ENCODE results near the gene ATG5. TPM values are rescaled to one million over a fixed set of nuclear protein-coding genes. Genes with fewer than 3 reads are reported as not detected.

The ATG5 gene
- total and polyA plus RNA-seq, 2 experiments from 2014 or later, result 31.6 to 48.2 TPM

DNA sequence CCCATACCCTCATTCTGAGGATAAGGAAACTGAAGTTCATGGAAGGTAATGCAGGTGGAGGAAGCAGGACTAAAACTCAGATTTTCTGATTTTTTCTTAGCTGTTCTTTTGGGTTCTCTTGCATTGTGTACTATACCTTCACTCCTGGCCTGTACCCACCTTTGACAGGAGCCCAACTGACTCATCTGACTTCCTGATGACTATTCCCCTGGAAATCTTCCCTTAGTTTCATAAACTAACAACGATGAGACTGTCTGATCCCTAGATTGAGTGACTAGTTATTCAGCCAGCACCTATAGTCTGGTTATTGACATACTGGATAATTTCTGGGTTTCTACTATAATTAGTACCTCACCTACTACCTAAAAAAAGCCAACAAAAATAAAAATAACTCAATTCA lies 45.1 kb upstream of the ATG5 start:
- Histone ChIP-seq H3K79me2 (replicated peaks; ENCODE audit: insufficient read depth) (no peaks in the 10 kb centered on the region), H3K4me3 (no peak overlapping the region), H3K36me3 (ENCODE audit: insufficient read depth) (no peaks in the 10 kb centered on the region), H3K27ac (ENCODE audit: low read depth) (no peak overlapping the region), H2AFZ (no peak overlapping the region), H3K4me1 (ENCODE audit: insufficient read depth) (peaks cover 9% of the 10 kb centered on the region; the same call in 1 of the 2 replicates), H3K27me3 (ENCODE audit: insufficient read depth) (no peaks in the 10 kb centered on the region), H3K4me2 (no peak overlapping the region), H3F3A (replicated peaks; ENCODE audit: low read depth) (no peaks in the 10 kb centered on the region), H3K9me2 (ENCODE audit: insufficient read depth) (no peaks in the 10 kb centered on the region), H4K20me1 (replicated peaks; ENCODE audit: insufficient read depth) (0 out of 2 replicates have a peak, but pooled peaks cover 2% of the 10 kb centered on the region)
- Mint-ChIP-seq H3K4me1 (peaks cover 11% of the 10 kb centered on the region), H3K4me3 (no peak overlapping the region), H3K36me3 (ENCODE audit: low read depth) (no peaks in the 10 kb centered on the region), H3K27ac (no peak overlapping the region), H3K27me3 (ENCODE audit: insufficient read depth, low read depth, poor library complexity) (no peaks in the 10 kb centered on the region), H3K9me3 (no peaks in the 10 kb centered on the region)
- no peak for ATAC-seq
- DNase-seq (ENCODE audit: low spot score), result no peak
- no peak for TF ChIP-seq POLR2AphosphoS5 (IDR thresholded peaks at IDR 0.05; ENCODE audit: low read depth)
- TF ChIP-seq STAT1 (IDR thresholded peaks at IDR 0.05; ENCODE audit: unreplicated experiment), result no peak
- TF ChIP-seq EZH2 (IDR thresholded peaks at IDR 0.05; ENCODE audit: low read depth, unreplicated experiment), result no peak
- TF ChIP-seq ZNF114 (CRISPR knock-in tag; IDR thresholded peaks at IDR 0.05), result no peak
- TF ChIP-seq, protein P1, sequence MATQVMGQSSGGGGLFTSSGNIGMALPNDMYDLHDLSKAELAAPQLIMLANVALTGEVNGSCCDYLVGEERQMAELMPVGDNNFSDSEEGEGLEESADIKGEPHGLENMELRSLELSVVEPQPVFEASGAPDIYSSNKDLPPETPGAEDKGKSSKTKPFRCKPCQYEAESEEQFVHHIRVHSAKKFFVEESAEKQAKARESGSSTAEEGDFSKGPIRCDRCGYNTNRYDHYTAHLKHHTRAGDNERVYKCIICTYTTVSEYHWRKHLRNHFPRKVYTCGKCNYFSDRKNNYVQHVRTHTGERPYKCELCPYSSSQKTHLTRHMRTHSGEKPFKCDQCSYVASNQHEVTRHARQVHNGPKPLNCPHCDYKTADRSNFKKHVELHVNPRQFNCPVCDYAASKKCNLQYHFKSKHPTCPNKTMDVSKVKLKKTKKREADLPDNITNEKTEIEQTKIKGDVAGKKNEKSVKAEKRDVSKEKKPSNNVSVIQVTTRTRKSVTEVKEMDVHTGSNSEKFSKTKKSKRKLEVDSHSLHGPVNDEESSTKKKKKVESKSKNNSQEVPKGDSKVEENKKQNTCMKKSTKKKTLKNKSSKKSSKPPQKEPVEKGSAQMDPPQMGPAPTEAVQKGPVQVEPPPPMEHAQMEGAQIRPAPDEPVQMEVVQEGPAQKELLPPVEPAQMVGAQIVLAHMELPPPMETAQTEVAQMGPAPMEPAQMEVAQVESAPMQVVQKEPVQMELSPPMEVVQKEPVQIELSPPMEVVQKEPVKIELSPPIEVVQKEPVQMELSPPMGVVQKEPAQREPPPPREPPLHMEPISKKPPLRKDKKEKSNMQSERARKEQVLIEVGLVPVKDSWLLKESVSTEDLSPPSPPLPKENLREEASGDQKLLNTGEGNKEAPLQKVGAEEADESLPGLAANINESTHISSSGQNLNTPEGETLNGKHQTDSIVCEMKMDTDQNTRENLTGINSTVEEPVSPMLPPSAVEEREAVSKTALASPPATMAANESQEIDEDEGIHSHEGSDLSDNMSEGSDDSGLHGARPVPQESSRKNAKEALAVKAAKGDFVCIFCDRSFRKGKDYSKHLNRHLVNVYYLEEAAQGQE (IDR thresholded peaks at IDR 0.05; ENCODE audit: unreplicated experiment), result no peak

DNA sequence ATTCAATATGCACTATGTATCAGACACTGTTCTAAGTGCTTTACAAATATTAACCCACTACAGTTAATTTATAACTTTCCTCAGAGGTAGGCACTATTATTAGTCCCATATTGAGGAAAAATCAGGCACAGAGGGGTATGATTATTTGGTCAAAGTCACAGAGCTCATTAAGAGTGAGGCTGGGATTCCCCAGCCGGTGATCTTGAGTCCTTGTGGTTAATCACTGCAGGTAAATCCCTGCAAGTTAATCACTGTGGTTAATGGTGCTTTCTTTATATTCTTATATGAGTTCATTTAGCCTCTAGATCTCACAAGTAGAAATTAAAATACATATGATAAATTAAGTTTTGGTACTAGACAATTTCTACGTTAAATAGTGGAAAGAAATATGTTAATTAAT lies 44.2 kb upstream of the ATG5 start:
- H3F3A ChIP-seq (replicated peaks; ENCODE audit: low read depth), result no peaks in the 10 kb centered on the region
- TF ChIP-seq, protein P2, sequence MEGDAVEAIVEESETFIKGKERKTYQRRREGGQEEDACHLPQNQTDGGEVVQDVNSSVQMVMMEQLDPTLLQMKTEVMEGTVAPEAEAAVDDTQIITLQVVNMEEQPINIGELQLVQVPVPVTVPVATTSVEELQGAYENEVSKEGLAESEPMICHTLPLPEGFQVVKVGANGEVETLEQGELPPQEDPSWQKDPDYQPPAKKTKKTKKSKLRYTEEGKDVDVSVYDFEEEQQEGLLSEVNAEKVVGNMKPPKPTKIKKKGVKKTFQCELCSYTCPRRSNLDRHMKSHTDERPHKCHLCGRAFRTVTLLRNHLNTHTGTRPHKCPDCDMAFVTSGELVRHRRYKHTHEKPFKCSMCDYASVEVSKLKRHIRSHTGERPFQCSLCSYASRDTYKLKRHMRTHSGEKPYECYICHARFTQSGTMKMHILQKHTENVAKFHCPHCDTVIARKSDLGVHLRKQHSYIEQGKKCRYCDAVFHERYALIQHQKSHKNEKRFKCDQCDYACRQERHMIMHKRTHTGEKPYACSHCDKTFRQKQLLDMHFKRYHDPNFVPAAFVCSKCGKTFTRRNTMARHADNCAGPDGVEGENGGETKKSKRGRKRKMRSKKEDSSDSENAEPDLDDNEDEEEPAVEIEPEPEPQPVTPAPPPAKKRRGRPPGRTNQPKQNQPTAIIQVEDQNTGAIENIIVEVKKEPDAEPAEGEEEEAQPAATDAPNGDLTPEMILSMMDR (conservative IDR thresholded peaks at IDR 0.05; ENCODE audit: low read depth in 2 of 2), result no peak
- TF ChIP-seq JUNB (IDR thresholded peaks at IDR 0.05; ENCODE audit: unreplicated experiment) (no peak), ZNF331 (CRISPR knock-in tag; IDR thresholded peaks at IDR 0.05; ENCODE audit: low read depth) (no peak), EZH2 (IDR thresholded peaks at IDR 0.05; ENCODE audit: low read depth, unreplicated experiment) (no peak), ZNF114 (CRISPR knock-in tag; IDR thresholded peaks at IDR 0.05) (no peak)
- TF ChIP-seq, protein P3, sequence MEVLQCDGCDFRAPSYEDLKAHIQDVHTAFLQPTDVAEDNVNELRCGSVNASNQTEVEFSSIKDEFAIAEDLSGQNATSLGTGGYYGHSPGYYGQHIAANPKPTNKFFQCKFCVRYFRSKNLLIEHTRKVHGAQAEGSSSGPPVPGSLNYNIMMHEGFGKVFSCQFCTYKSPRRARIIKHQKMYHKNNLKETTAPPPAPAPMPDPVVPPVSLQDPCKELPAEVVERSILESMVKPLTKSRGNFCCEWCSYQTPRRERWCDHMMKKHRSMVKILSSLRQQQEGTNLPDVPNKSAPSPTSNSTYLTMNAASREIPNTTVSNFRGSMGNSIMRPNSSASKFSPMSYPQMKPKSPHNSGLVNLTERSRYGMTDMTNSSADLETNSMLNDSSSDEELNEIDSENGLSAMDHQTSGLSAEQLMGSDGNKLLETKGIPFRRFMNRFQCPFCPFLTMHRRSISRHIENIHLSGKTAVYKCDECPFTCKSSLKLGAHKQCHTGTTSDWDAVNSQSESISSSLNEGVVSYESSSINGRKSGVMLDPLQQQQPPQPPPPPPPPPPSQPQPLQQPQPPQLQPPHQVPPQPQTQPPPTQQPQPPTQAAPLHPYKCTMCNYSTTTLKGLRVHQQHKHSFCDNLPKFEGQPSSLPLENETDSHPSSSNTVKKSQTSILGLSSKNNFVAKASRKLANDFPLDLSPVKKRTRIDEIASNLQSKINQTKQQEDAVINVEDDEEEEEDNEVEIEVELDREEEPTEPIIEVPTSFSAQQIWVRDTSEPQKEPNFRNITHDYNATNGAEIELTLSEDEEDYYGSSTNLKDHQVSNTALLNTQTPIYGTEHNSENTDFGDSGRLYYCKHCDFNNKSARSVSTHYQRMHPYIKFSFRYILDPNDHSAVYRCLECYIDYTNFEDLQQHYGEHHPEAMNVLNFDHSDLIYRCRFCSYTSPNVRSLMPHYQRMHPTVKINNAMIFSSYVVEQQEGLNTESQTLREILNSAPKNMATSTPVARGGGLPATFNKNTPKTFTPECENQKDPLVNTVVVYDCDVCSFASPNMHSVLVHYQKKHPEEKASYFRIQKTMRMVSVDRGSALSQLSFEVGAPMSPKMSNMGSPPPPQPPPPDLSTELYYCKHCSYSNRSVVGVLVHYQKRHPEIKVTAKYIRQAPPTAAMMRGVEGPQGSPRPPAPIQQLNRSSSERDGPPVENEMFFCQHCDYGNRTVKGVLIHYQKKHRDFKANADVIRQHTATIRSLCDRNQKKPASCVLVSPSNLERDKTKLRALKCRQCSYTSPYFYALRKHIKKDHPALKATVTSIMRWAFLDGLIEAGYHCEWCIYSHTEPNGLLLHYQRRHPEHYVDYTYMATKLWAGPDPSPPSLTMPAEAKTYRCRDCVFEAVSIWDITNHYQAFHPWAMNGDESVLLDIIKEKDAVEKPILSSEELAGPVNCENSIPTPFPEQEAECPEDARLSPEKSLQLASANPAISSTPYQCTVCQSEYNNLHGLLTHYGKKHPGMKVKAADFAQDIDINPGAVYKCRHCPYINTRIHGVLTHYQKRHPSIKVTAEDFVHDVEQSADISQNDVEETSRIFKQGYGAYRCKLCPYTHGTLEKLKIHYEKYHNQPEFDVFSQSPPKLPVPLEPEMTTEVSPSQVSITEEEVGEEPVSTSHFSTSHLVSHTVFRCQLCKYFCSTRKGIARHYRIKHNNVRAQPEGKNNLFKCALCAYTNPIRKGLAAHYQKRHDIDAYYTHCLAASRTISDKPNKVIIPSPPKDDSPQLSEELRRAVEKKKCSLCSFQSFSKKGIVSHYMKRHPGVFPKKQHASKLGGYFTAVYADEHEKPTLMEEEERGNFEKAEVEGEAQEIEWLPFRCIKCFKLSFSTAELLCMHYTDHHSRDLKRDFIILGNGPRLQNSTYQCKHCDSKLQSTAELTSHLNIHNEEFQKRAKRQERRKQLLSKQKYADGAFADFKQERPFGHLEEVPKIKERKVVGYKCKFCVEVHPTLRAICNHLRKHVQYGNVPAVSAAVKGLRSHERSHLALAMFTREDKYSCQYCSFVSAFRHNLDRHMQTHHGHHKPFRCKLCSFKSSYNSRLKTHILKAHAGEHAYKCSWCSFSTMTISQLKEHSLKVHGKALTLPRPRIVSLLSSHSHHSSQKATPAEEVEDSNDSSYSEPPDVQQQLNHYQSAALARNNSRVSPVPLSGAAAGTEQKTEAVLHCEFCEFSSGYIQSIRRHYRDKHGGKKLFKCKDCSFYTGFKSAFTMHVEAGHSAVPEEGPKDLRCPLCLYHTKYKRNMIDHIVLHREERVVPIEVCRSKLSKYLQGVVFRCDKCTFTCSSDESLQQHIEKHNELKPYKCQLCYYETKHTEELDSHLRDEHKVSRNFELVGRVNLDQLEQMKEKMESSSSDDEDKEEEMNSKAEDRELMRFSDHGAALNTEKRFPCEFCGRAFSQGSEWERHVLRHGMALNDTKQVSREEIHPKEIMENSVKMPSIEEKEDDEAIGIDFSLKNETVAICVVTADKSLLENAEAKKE (CRISPR knock-in tag; IDR thresholded peaks at IDR 0.05), result no peak
- TF ChIP-seq, protein P4, sequence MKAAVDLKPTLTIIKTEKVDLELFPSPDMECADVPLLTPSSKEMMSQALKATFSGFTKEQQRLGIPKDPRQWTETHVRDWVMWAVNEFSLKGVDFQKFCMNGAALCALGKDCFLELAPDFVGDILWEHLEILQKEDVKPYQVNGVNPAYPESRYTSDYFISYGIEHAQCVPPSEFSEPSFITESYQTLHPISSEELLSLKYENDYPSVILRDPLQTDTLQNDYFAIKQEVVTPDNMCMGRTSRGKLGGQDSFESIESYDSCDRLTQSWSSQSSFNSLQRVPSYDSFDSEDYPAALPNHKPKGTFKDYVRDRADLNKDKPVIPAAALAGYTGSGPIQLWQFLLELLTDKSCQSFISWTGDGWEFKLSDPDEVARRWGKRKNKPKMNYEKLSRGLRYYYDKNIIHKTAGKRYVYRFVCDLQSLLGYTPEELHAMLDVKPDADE (IDR thresholded peaks at IDR 0.05), result no peak

More for the DNA sequence above, 44.2 kb upstream of the ATG5 start:
- ATAC-seq (no peak), DNase-seq (ENCODE audit: low spot score) (no peak)
- Histone ChIP-seq H3K4me1 (ENCODE audit: insufficient read depth) (peaks cover 9% of the 10 kb centered on the region; the same call in 1 of the 2 replicates), H3K79me2 (replicated peaks; ENCODE audit: insufficient read depth) (no peaks in the 10 kb centered on the region), H3K36me3 (ENCODE audit: insufficient read depth) (no peaks in the 10 kb centered on the region), H3K27ac (ENCODE audit: low read depth) (no peak overlapping the region), H3K4me3 (no peak overlapping the region), H3K4me2 (no peak overlapping the region), H4K20me1 (replicated peaks; ENCODE audit: insufficient read depth) (no peaks in the 10 kb centered on the region), H3K27me3 (ENCODE audit: insufficient read depth) (no peaks in the 10 kb centered on the region), H2AFZ (no peak overlapping the region), H3K9me2 (ENCODE audit: insufficient read depth) (no peaks in the 10 kb centered on the region)
- Mint-ChIP-seq H3K27ac (no peak overlapping the region), H3K9me3 (no peaks in the 10 kb centered on the region), H3K4me1 (peaks cover 11% of the 10 kb centered on the region), H3K27me3 (ENCODE audit: insufficient read depth, low read depth, poor library complexity) (no peaks in the 10 kb centered on the region), H3K36me3 (ENCODE audit: low read depth) (no peaks in the 10 kb centered on the region), H3K4me3 (no peak overlapping the region)
